Gastrocnemius medialis (tissue), 4 donors: ENCODE results near the gene ACLY. TPM values are rescaled to one million over a fixed set of nuclear protein-coding genes. Genes with fewer than 3 reads are reported as not detected.

Experiments
- ATAC-seq, 2 donors: fragments of 150-250 bp; one replicate each; pipeline ENCODE4 v1.9.1; 2016
- DNase-seq, 2 donors: peaks; one replicate each; pipeline ENCODE4 v3.0.0-alpha.2; 2019
- H3K27ac ChIP-seq, 4 donors: fragments of 200-600 bp; sonication (generic); 1 replicate in 1 of 4; 2 replicates in 3 of 4; pipeline ENCODE4 v1.5.1; 2016 to 2018; ENCODE audit warnings: mild to moderate bottlenecking in 2 of 4, moderate library complexity in 1 of 4
- H3K27me3 ChIP-seq, 3 donors: fragments of 200-600 bp; sonication (generic) in 2 of 3; 1 replicate in 1 of 3; 2 replicates in 2 of 3; pipeline versions ENCODE4 v1.5.1 to v1.6.0; 2016 to 2019; ENCODE audit warnings: mild to moderate bottlenecking in 1 of 3, moderate library complexity in 1 of 3
- H3K36me3 ChIP-seq, 2 donors: fragments of 200-600 bp; sonication (generic) in 1 of 2; one replicate each; pipeline ENCODE4 v1.5.1; 2017 to 2018
- H3K4me1 ChIP-seq, 2 donors: fragments of 200-600 bp; sonication (generic) in 1 of 2; one replicate each; pipeline ENCODE4 v1.5.1; 2016 to 2017; ENCODE audit warnings: mild to moderate bottlenecking in 2 of 2
- H3K4me3 ChIP-seq, 4 donors: fragments of 200-600 bp; sonication (generic) in 3 of 4; 1 replicate in 1 of 4; 2 replicates in 3 of 4; pipeline ENCODE4 v1.5.1; 2016 to 2019; ENCODE audit warnings: mild to moderate bottlenecking in 2 of 4
- H3K9me3 ChIP-seq, 3 donors: fragments of 200-600 bp; sonication (generic) in 2 of 3; 1 replicate in 1 of 3; 2 replicates in 2 of 3; pipeline ENCODE4 v1.5.1; 2016 to 2019
- CTCF ChIP-seq, 5 experiments: fragments of 450-650 bp in 3 of 5; fragments of 200-600 bp in 2 of 5; sonication (generic) in 2 of 5; IDR thresholded peaks in 4 of 5; conservative IDR thresholded peaks in 1 of 5; 1 replicate in 4 of 5; 2 replicates in 1 of 5; pipeline ENCODE4 v1.5.1; 2016 to 2019; ENCODE audit warnings: antibody characterized with exemption in 5 of 5, mild to moderate bottlenecking in 3 of 5, moderate library complexity in 3 of 5
- POLR2A ChIP-seq, 2 donors: fragments of 450-650 bp; IDR thresholded peaks; one replicate each; pipeline ENCODE4 v1.6.1; 2017; ENCODE audit warnings: antibody characterized with exemption in 2 of 2, mild to moderate bottlenecking in 2 of 2, moderate library complexity in 2 of 2
- in situ Hi-C, 4 donors: fragments of 200-750 bp; cut with MboI; loops; one replicate each; pipeline versions ENCODE4 v1.15.0 to v1.8.0; 2017; ENCODE audit warnings: low sequenced_read_pairs in 4 of 4
- intact Hi-C: fragments of 100-400 bp; cut with DNase I; formaldehyde crosslinking; loops from one replicate; pipeline ENCODE4 v1.15.1; 2023; ENCODE audit warnings: low total_unique reads
- total RNA-seq, 4 donors: library from RNA; depleted of rRNA; stranded (reverse); fragments of >200 nt; gene quantifications; one replicate each; pipeline versions ENCODE4 v1.1.0 to v1.2.3, GENCODE V29; 2016

The ACLY gene
- total RNA-seq, 4 donors from 2014 or later: 20.8 to 35.0 (median 30.7) TPM

- H3K27ac ChIP-seq: no peak overlapping the region
- no peak overlapping the region for H3K4me3 ChIP-seq
- peak in 1 of 2 donors; percentile 31 for ATAC-seq
- intact Hi-C loops: no loop called here
- H3K36me3 ChIP-seq: no peaks in the 10 kb centered on the region
- H3K9me3 ChIP-seq: no peaks in the 10 kb centered on the region
- no peaks in the 10 kb centered on the region for H3K27me3 ChIP-seq
- no peak for DNase-seq
- TF ChIP-seq POLR2A (IDR thresholded peaks at IDR 0.05) (no peak), CTCF (IDR thresholded peaks at IDR 0.05 in 4 of 5, conservative IDR thresholded peaks at IDR 0.05 in 1 of 5) (no peak)
- in situ Hi-C loops: loop anchor here (5.0 to 10.0 kb wide), 2 partner anchors 155 to 158 kb away; partner anchors contain the start of gene DHX58 (in 2 of the 4)
- peaks cover 5 to 7% of the 10 kb centered on the region in 2 donors for H3K4me1 ChIP-seq
Measured at GRCh38 chr17:41959336-41960095, 40.8 kb upstream of the ACLY start.

- no peak overlapping the region for H3K4me3 ChIP-seq
- no peak for ATAC-seq
- peaks cover 5 to 7% of the 10 kb centered on the region in 2 donors for H3K4me1 ChIP-seq
- no peaks in the 10 kb centered on the region for H3K27me3 ChIP-seq
- no peaks in the 10 kb centered on the region for H3K36me3 ChIP-seq
- TF ChIP-seq CTCF (IDR thresholded peaks at IDR 0.05 in 4 of 5, conservative IDR thresholded peaks at IDR 0.05 in 1 of 5) (no peak), POLR2A (IDR thresholded peaks at IDR 0.05) (no peak)
- no peak overlapping the region for H3K27ac ChIP-seq
- intact Hi-C loops: no loop called here
- H3K9me3 ChIP-seq: no peaks in the 10 kb centered on the region
- no peak for DNase-seq
- in situ Hi-C loops: no loop called here
Measured at GRCh38 chr17:41959030-41959335, 40.2 kb upstream of the ACLY start.

GRCh38 chr17:41957869-41958439, 39.2 kb upstream of the ACLY start:
- Histone ChIP-seq H3K4me1 (peaks cover 5 to 7% of the 10 kb centered on the region in 2 donors), H3K27ac (no peak overlapping the region), H3K27me3 (no peaks in the 10 kb centered on the region), H3K36me3 (no peaks in the 10 kb centered on the region), H3K4me3 (no peak overlapping the region), H3K9me3 (no peaks in the 10 kb centered on the region)
- TF ChIP-seq CTCF (IDR thresholded peaks at IDR 0.05 in 4 of 5, conservative IDR thresholded peaks at IDR 0.05 in 1 of 5) (no peak), POLR2A (IDR thresholded peaks at IDR 0.05) (no peak)
- intact Hi-C loops: no loop called here
- DNase-seq (no peak), ATAC-seq (no peak)
- in situ Hi-C loops: no loop called here

- no peaks in the 10 kb centered on the region for H3K9me3 ChIP-seq
- H3K4me1 ChIP-seq: peaks cover 0 to under 1% of the 10 kb centered on the region in 2 donors
- H3K27ac ChIP-seq: no peak overlapping the region
- no peak for ATAC-seq
- TF ChIP-seq CTCF (IDR thresholded peaks at IDR 0.05 in 4 of 5, conservative IDR thresholded peaks at IDR 0.05 in 1 of 5) (no peak), POLR2A (IDR thresholded peaks at IDR 0.05) (no peak)
- H3K4me3 ChIP-seq: no peak overlapping the region
- no peak for DNase-seq
- in situ Hi-C loops: no loop called here
- no peaks in the 10 kb centered on the region for H3K27me3 ChIP-seq
- intact Hi-C loops: no loop called here
- H3K36me3 ChIP-seq: no peaks in the 10 kb centered on the region
Measured at GRCh38 chr17:41957031-41957868, 38.5 kb upstream of the ACLY start.
